CD4-positive, alpha-beta T cell treated with Interferon alpha-2 for 1 hour (primary cell): ENCODE data around the gene RHCG.
A peak's percentile ranks its signal among the peaks of the same experiment; 100 is the strongest.

Experiments
- DNase-seq, 2 donors: peaks; one replicate each; pipeline ENCODE4 v3.0.0-alpha.2; 2020 to 2022

Gene RHCG

GRCh38 chr15:89502867-89503595 is 6.6 kb upstream of the RHCG start:
- no peak for DNase-seq

GRCh38 chr15:89501646-89502045 is 5.3 kb upstream of the RHCG start:
- no peak for DNase-seq

GRCh38 chr15:89500397-89501270 is 4.3 kb upstream of the RHCG start:
- DNase-seq: no peak

GRCh38 chr15:89499156-89499555 is 2.8 kb upstream of the RHCG start:
- DNase-seq: no peak

DNA sequence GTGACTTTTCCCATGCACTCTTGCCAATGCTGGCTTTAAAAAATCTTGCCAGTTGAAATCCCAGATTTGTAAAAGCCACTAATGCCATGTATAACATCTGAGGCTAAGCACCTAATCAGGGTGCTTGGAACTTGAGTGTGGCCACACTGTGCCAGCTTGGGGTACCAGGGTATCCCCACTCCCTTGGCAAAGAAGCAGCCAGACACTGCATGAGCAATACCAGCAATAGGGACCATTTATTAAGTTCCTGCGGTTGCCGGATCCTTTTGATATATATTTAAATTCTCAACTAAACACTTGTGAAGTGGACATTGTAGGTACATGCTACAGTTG is 2.2 kb upstream of the RHCG start:
- no peak for DNase-seq

- DNase-seq: no peak
Observed at GRCh38 chr15:89497231-89497630, 848 bp upstream of the RHCG start.

DNA sequence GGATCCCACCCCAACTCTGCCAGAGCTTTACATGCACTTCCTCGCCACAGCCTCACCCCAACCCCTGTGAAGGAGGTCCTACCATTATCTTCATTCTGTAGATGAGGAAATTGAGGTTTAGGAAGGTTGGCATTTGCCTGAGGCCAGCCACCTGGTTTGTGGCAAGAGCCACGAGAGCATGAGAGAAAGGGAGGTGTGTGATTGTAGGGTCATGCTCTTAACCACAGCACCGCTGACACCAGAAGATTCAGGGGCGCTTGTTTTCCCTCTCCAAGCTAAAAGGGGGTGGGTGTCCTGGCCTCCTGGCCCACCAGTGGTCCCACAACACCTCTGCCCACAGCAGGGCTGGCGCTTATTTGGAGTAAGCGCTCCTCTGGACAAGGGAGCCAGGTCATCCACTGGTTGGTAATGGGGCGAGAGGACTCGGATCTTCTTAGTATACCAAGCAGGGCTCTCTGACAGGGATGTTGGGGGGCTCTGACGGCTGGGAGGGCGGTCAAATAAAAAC is 691 bp downstream of the RHCG start:
- DNase-seq: no peak

DNA sequence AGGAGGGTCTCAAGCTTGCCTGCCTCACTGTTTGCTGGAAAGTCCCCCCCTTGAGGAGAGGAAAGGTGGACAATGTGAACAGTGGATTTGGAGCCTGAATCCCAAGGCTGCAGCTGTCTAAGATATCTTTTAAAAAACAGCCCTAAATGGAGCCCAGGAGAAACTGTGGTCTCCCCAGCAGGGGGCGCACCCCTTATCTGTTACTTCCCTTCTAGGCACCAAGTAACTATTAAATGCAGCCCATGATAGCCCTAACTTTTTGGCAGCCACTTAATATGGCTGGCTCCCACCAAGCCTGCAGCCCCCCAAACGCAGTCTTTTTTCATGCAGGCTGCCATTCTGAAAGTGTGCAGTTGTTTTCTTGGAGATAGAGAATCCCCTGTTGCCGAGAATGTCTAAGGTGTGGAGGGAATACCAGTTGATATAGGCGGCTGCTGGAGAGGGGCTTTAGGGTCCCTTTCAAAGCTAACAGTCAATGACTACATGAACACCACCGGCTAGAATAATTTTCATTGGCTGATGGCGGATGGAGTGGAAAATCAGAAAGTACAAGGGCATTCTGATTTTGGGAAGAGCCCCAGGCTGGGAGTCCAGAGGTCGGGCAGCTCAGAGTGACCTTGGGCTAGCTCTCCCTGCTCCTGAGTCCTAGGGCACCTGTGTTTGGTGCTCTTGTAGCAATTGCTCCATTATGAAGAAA is 1.3 kb downstream of the RHCG start:
- DNase-seq: no peak

GRCh38 chr15:89494031-89494430 is 2.4 kb downstream of the RHCG start:
- no peak for DNase-seq

DNA sequence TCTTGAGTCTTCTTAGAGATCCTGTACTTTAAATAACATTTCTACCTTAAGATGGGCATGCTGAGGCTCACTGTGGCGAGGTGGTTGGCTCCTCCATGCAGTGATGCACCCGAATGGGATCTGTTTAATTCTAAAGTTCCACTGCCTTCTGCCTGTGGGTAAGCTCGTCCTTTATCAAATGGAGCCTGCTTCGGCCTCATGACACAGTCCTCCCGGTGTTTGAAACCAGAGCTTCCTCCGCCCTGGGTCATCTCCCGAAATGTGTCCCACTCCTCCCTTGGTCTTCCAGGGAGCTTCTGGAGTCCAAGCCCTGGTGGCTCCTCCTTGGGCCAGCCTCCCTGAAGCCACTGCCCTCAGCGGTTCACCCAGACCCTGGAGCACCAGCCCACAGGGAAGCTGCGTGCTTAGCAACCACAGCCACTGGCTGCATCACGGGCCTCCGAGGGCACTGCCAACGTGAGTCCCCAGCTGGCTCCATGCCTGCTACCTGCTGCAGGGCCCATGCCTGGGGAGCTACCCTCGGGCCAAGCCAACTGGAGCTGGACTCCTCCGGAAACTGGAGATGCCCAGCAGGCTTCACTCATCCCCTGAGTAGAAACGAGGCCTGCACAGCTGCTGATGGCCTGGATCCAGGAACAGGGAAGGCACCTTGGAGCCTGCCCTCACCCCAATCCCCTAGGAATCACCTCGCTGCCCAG is 3.3 kb downstream of the RHCG start:
- DNase-seq: no peak

DNA sequence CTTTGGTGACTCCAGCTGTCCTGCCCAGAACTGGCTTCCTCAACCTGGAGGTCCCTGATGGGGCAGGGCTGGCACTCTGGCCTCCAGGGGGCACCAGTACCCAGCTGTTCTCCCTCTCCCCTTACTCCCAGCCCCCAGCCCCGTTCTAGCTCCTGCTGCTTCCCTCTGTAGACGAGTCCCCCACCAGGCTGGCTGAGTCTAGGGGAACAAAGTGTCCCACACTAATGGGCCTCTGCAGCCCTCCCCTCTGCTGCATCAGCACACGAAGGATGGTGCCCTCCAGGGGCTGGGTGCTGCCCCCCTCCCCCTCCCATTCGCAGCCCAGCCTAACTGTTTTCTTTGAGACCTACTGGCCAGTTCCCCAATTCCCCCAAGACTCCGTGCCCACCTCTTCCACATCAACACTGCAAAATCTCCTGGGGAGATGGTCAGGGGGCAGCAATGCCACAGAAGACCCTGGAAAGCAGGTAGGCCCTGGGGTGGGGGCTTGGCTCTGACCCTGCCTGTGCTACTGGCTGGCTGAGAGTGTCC is 4.2 kb downstream of the RHCG start:
- DNase-seq: no peak

DNA sequence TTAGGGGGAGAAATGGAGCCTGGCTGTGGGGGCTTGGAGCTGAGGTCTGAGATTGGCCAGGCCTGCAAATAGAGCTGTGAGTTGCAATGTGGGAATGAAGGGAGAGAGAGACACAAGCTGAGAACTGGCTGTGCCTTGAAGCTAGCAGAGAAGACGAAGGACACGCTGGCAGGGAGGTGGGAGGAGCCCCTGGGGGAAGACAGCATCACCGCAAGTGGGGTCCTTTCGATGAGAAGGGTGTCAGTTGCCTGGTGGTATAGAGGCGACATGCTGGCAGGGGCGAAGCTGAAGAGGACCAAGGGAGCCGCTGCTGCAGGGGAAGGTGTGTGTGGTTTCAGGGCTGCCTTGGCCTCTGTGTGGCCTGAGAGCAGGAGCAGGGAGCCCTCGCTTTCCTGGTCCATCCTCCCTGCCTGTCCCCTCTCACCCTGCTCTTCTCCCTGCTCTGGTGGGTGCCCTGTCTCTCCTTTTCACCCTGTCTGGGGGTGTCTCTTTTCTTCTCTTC is 5.5 kb downstream of the RHCG start:
- DNase-seq: no peak

DNA sequence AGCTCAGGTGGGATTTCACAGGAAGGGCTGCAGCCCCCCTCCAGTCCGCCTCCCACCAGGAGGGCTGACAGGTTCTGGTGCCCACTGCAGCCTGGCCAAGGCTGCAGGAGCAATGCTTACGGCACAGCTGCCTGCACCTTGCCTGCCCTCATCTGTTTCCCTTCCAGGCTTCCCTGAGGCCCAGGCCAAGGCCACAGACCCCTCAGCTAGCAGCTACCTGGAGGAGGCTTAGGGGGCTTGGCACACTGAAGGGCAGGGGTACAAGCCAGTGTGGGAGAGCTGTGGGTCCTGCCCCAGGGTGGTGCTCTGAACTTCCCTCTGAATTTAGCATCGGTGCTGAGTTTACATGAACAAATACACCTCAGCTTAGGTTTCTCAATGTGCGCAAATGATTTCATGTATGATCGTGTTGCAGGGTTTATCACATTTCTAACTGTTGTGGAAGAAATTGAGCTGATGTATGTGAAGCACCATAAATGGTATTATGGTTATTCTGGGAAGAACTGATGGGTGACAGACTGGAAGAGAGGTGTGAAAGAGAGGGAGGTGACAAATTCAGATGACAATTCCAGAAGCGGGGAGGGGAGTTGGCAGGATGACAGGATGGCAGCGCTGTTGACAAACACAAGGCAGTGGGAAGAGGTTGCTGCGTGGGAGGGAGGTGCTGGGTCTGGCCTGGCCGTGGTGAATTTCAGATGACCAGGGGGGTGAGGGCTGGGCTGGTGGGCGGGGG is 6.1 kb downstream of the RHCG start:
- DNase-seq: no peak

- no peak for DNase-seq
Observed at GRCh38 chr15:89489376-89489775, 7.0 kb downstream of the RHCG start.

- no peak for DNase-seq
Observed at GRCh38 chr15:89487791-89488190, 8.6 kb downstream of the RHCG start.

GRCh38 chr15:89486726-89487050 is 9.7 kb downstream of the RHCG start:
- DNase-seq: peak; percentile 26 to 27

GRCh38 chr15:89483079-89483478 is 13.3 kb downstream of the RHCG start:
- DNase-seq: no peak

GRCh38 chr15:89482139-89482538 is 14.2 kb downstream of the RHCG start:
- DNase-seq: no peak

DNA sequence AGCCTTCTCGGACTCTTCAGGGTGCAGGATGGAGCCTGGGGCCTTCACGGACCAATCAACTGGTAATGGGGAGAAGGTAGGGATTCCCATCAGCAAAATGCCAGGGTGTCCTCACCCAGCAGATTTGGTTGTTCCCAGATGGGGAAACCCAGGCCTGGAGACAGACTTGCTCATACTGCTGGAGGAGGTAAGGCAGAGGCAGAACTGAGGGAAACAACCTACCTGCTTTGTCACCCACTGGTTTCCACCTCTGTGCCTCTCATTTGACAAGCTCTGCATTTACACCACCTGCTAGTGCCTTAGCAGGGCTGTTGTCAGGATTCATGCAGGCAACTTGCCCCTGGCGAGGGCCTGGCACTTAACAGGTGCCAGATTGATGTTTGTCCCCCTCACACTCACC is 15.9 kb downstream of the RHCG start:
- DNase-seq: no peak

DNA sequence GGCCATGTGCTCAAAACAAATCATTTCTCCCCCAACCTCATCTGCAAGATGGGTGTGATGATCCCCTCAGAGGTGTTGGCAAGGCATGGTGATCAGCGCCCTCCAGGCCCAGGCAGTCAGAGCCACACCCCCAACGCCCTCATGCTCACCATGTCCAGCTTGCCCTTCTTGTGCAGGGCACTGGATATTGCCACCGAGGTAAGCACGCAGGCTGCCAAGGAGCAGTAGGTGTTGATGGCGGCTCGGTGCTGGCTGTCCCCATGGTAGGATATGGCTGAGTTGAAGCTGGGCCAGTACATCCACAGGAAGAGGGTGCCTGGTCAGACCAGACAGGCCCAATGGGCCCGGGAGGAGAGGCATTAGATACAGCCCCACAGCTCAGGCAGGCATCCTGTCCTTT is 17.2 kb downstream of the RHCG start:
- no peak for DNase-seq

- DNase-seq: no peak
Observed at GRCh38 chr15:89477411-89478242, 18.8 kb downstream of the RHCG start.
